Uterus (tissue), 2 donors: ENCODE results near the gene PNKD.

Experiments
- CTCF ChIP-seq, 4 experiments: fragments of 200-600 bp in 2 of 4; fragments of 450-650 bp in 2 of 4; sonication (generic) in 2 of 4; IDR thresholded peaks; one replicate each; pipeline ENCODE4 v1.5.1; 2016 to 2019; ENCODE audit warnings: antibody characterized with exemption in 4 of 4, mild to moderate bottlenecking in 2 of 4, moderate library complexity in 1 of 4
- POLR2A ChIP-seq, 2 donors: fragments of 450-650 bp; IDR thresholded peaks; one replicate each; pipeline ENCODE4 v1.6.1; 2016; ENCODE audit warnings: antibody characterized with exemption in 2 of 2, mild to moderate bottlenecking in 1 of 2, moderate library complexity in 1 of 2

GRCh38 chr2:218221000-218221399, 49.3 kb upstream of the PNKD start:
- no peak for TF ChIP-seq POLR2A (IDR thresholded peaks at IDR 0.05)
- no peak for TF ChIP-seq CTCF (IDR thresholded peaks at IDR 0.05)
